Endothelial cell of umbilical vein (primary cell): ENCODE measurements around the gene NAV2. TPM values are rescaled to one million over a fixed set of nuclear protein-coding genes. Genes with fewer than 3 reads are reported as not detected.

Experiments used
- BruUV-seq: library from RNA; stranded (reverse); fragments of 400-500 nt; replicated peaks from 2 replicates; lab custom pipeline; 2021; lab: Mats Ljungman, UMichigan
- CTCF ChIA-PET: fragments of 300-600, 350-600 bp; sonication (Branson Sonifier 250); formaldehyde crosslinking; loops from one replicate; lab custom pipeline; 2021; ENCODE audit warnings: antibody characterized with exemption, inconsistent platforms; lab: Charles Lee
- POLR2A ChIA-PET: fragments of 300-600, 350-600 bp; sonication (Branson Sonifier 250); formaldehyde crosslinking; loops from one replicate; lab custom pipeline; 2021; ENCODE audit warnings: antibody characterized with exemption, inconsistent platforms; lab: Charles Lee
- DNase-seq: peaks from one replicate; pipeline ENCODE4 v3.0.0-alpha.2; 2011; ENCODE audit warnings: low read depth, low spot score
- FAIRE-seq: peaks from 2 replicates; lab custom pipeline; 2011; peaks lifted over from hg19 to GRCh38; lab: Jason Lieb, UNC
- H2AFZ ChIP-seq: 2 replicates; pipeline ENCODE4 v1.6.0; 2012; ENCODE audit warnings: low read depth, low read length, control low read depth, inconsistent platforms
- H3K27ac ChIP-seq: 2 replicates; pipeline ENCODE4 v1.5.1; 2011; ENCODE audit warnings: low read depth, mild to moderate bottlenecking, control low read depth, low read length, moderate library complexity; ENCODE audit not compliant: insufficient read depth
- H3K27me3 ChIP-seq, 2 experiments: 2 replicates each; pipeline versions ENCODE4 v1.6.0 to v1.6.1; 2011; ENCODE audit warnings: low read length in 2 of 2, mixed read lengths in 1 of 2; ENCODE audit not compliant: control insufficient read depth in 2 of 2, insufficient read depth in 2 of 2
- H3K36me3 ChIP-seq, 2 experiments: 2 replicates in 1 of 2; 3 replicates in 1 of 2; pipeline ENCODE4 v1.5.1; 2011; ENCODE audit warnings: low read length in 2 of 2, mild to moderate bottlenecking in 1 of 2, moderate library complexity in 1 of 2; ENCODE audit not compliant: control insufficient read depth in 2 of 2, insufficient read depth in 2 of 2; ENCODE audit errors: extremely low read depth in 1 of 2
- H3K4me1 ChIP-seq: 3 replicates; pipeline ENCODE4 v1.5.1; 2011; ENCODE audit warnings: mild to moderate bottlenecking, low read length; ENCODE audit not compliant: control insufficient read depth, insufficient read depth; ENCODE audit errors: extremely low read depth
- H3K4me2 ChIP-seq: 2 replicates; pipeline ENCODE4 v1.6.1; 2011; ENCODE audit warnings: low read length, control low read depth, mixed read lengths; ENCODE audit not compliant: insufficient read depth
- H3K4me3 ChIP-seq, 3 experiments: fragments of 200-600 bp in 1 of 3; sonication (generic), shearing (Covaris generic) in 1 of 3; replicated peaks in 1 of 3; 2 replicates each; pipeline ENCODE4 v1.5.1; 2011 to 2016; ENCODE audit warnings: control low read depth in 3 of 3, low read length in 3 of 3, mild to moderate bottlenecking in 2 of 3, inconsistent platforms in 1 of 3, low read depth in 1 of 3, moderate library complexity in 1 of 3; ENCODE audit not compliant: insufficient read depth in 1 of 3
- H3K79me2 ChIP-seq: 2 replicates; pipeline ENCODE4 v1.6.0; 2012; ENCODE audit warnings: low read length, inconsistent platforms; ENCODE audit not compliant: control insufficient read depth, insufficient read depth
- H3K9ac ChIP-seq: replicated peaks from 2 replicates; pipeline ENCODE3; 2011; ENCODE audit warnings: low read length, control low read depth; ENCODE audit not compliant: insufficient read depth; ENCODE audit errors: extremely low read depth
- H3K9me1 ChIP-seq: replicated peaks from 3 replicates; pipeline ENCODE4 v1.6.0; 2011; ENCODE audit warnings: mild to moderate bottlenecking, low read length; ENCODE audit not compliant: control insufficient read depth, insufficient read depth; ENCODE audit errors: extremely low read depth
- H3K9me3 ChIP-seq: replicated peaks from 2 replicates; pipeline ENCODE4 v1.5.1; 2012; ENCODE audit warnings: low read length, inconsistent platforms; ENCODE audit not compliant: control insufficient read depth, insufficient read depth
- H4K20me1 ChIP-seq: replicated peaks from 2 replicates; pipeline ENCODE3; 2011; ENCODE audit warnings: mild to moderate bottlenecking, low read length; ENCODE audit not compliant: control insufficient read depth, insufficient read depth; ENCODE audit errors: extremely low read depth
- POLR2AphosphoS5 ChIP-seq: IDR thresholded peaks from 2 replicates; pipeline ENCODE4 v1.6.1; 2012; ENCODE audit warnings: low read depth, mild to moderate bottlenecking, control low read depth, low read length, moderate library complexity; ENCODE audit not compliant: insufficient read depth
- dilution Hi-C: fragments of 300-500 bp; cut with MboI; formaldehyde crosslinking; loops from one replicate; pipeline ENCODE4 v1.15.0; 2019; ENCODE audit warnings: low sequenced_read_pairs; ENCODE audit not compliant: extremely low pct_ligation_motif_present
- intact Hi-C: fragments of 100-400 bp; cut with micrococcal nuclease; formaldehyde crosslinking; loops from one replicate; pipeline ENCODE4 v1.10.0; 2022
- polyA plus RNA-seq, 4 experiments: library from polyadenylated mRNA; depleted of rRNA in 3 of 4; stranded (reverse) in 3 of 4; unstranded in 1 of 4; fragments of >200 nt; gene quantifications; 2 replicates each; pipeline versions ENCODE4 v1.2.1 to v1.2.3, GENCODE V29; 2011 to 2012; ENCODE audit warnings: missing spikeins in 1 of 4
- total RNA-seq: library from RNA; stranded (reverse); gene quantifications from 2 replicates; pipeline ENCODE4 v1.2.3, GENCODE V29; 2021
- TF ChIP-seq, protein P1 (sequence below), 2 donors: IDR thresholded peaks; 1 replicate in 1 of 2; 2 replicates in 1 of 2; pipeline ENCODE4 v1.5.1; 2011; ENCODE audit warnings: low read length in 2 of 2, mild to moderate bottlenecking in 2 of 2, moderate library complexity in 2 of 2, control low read depth in 1 of 2, inconsistent platforms in 1 of 2, low read depth in 1 of 2; ENCODE audit not compliant: insufficient read depth in 1 of 2; ENCODE audit errors: extremely low read depth in 1 of 2
- TF ChIP-seq, protein P2 (sequence below): IDR thresholded peaks from 2 replicates; pipeline ENCODE4 v1.6.1; 2011; ENCODE audit not compliant: insufficient read depth, insufficient read length

The NAV2 gene
- total and polyA plus RNA-seq, 2 donors (not counting 3 experiments of a cell fraction or from before 2014, with no cell fraction given), result 10.9 to 68.0 TPM

DNA sequence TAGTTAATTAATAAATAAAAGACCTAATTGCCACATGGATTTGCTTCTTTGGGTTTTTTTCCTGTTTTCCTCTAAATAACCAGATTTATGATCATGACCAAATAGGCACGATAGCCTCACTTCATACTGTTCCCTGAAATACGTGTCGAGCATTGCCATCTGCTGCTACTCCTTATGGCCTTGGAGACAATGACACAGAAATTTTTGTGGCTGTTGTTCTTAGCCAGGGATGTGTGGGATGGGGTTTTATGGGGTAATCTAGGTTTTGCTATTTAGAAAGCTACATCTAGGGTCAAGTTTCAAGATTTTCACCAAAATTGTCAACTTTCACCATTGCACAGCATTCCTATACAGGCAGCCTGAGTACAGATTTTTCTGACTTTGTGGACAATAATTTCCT lies 302.5 kb downstream of the NAV2 start:
- H3K4me3 ChIP-seq, result no peak overlapping the region
- H4K20me1 ChIP-seq, result no peaks in the 10 kb centered on the region
- H3K27ac ChIP-seq, result no peak overlapping the region
- H3K79me2 ChIP-seq, result peaks cover 2% of the 10 kb centered on the region
- DNase-seq (no peak), FAIRE-seq (no peak)
- no peaks in the 10 kb centered on the region for H3K9me3 ChIP-seq
- no peak overlapping the region for H3K4me2 ChIP-seq
- H3K9ac ChIP-seq, result no peak overlapping the region
- intact Hi-C loops (no loop called here), dilution Hi-C loops (no loop called here)
- CTCF ChIA-PET, result interaction anchor here (1.0 to 1.5 kb wide), 3 partner anchors 9 to 11 kb away, joined by 3 to 5 read pairs (median 4); no protein-coding TSS in a partner anchor
- H3K9me1 ChIP-seq, result no peaks in the 10 kb centered on the region
- H3K4me1 ChIP-seq, result peaks cover 4% of the 10 kb centered on the region
- TF ChIP-seq, protein P1, sequence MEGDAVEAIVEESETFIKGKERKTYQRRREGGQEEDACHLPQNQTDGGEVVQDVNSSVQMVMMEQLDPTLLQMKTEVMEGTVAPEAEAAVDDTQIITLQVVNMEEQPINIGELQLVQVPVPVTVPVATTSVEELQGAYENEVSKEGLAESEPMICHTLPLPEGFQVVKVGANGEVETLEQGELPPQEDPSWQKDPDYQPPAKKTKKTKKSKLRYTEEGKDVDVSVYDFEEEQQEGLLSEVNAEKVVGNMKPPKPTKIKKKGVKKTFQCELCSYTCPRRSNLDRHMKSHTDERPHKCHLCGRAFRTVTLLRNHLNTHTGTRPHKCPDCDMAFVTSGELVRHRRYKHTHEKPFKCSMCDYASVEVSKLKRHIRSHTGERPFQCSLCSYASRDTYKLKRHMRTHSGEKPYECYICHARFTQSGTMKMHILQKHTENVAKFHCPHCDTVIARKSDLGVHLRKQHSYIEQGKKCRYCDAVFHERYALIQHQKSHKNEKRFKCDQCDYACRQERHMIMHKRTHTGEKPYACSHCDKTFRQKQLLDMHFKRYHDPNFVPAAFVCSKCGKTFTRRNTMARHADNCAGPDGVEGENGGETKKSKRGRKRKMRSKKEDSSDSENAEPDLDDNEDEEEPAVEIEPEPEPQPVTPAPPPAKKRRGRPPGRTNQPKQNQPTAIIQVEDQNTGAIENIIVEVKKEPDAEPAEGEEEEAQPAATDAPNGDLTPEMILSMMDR (IDR thresholded peaks at IDR 0.05; ENCODE audit: extremely low read depth in 1 of 2, insufficient read depth in 1 of 2, low read depth in 1 of 2, low read length in 2 of 2), result no peak
- TF ChIP-seq, protein P2, sequence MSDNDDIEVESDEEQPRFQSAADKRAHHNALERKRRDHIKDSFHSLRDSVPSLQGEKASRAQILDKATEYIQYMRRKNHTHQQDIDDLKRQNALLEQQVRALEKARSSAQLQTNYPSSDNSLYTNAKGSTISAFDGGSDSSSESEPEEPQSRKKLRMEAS, result no peak
- no peak for TF ChIP-seq POLR2AphosphoS5
- H2AFZ ChIP-seq, result no peak overlapping the region
- POLR2A ChIA-PET, result no interaction called here
- no TSS peak for BruUV-seq
- no peaks in the 10 kb centered on the region for H3K27me3 ChIP-seq
- no peaks in the 10 kb centered on the region for H3K36me3 ChIP-seq
